Measurements from ENCODE around the gene NLRP14.

Gene NLRP14

GRCh38 chr11:7057641-7058040 lies 37.4 kb downstream of the NLRP14 start:
- no peak for DNase-seq

- DNase-seq, result no peak
These were observed 40.6 kb downstream of the NLRP14 start for GRCh38 chr11:7060868-7061267.

GRCh38 chr11:7062534-7062933 lies 42.3 kb downstream of the NLRP14 start:
- no peak for DNase-seq

GRCh38 chr11:7072401-7073028 lies 52.2 kb downstream of the NLRP14 start:
- no peak for DNase-seq

GRCh38 chr11:7077101-7077500 lies 56.8 kb downstream of the NLRP14 start:
- no peak for DNase-seq

GRCh38 chr11:7079545-7080135 lies 59.4 kb downstream of the NLRP14 start:
- DNase-seq, result no peak

- DNase-seq, result no peak
These were observed 60.6 kb downstream of the NLRP14 start for GRCh38 chr11:7080900-7081299.

- no peak for DNase-seq
These were observed 61.2 kb downstream of the NLRP14 start for GRCh38 chr11:7081441-7081840.

- no peak for DNase-seq
These were observed 68.6 kb downstream of the NLRP14 start, which contains the start of gene RBMXL2 for GRCh38 chr11:7088921-7089320. TSS of gene RBMXL2 (plus strand) at chr11:7088998. CDS start at chr11:7089121, 123 bp downstream.

- DNase-seq, result no peak
These were observed 69.3 kb downstream of the NLRP14 start for GRCh38 chr11:7089328-7090251.

- peak; percentile 28 for DNase-seq
These were observed 78.1 kb downstream of the NLRP14 start for GRCh38 chr11:7098235-7098832.

- no peak for DNase-seq
These were observed 95.5 kb downstream of the NLRP14 start for GRCh38 chr11:7115780-7116179.

- DNase-seq, result no peak
These were observed 96.1 kb downstream of the NLRP14 start for GRCh38 chr11:7116370-7116769.

All from right kidney (tissue), 1 donor.